ENCODE data around the gene SERINC3. TPM values are rescaled to one million over a fixed set of nuclear protein-coding genes. Genes with fewer than 3 reads are reported as not detected.

SERINC3 gene
- total and polyA plus RNA-seq, 2 of the 13 experiments (the other 11 are each of a cell fraction or from before 2014, with no cell fraction given) = 82.0 to 226 TPM

- TF ChIP-seq ZNF513 (CRISPR knock-in tag; conservative IDR thresholded peaks at IDR 0.05) = peak; percentile 94
- no peak; the same call in 1 of the 2 replicates for TF ChIP-seq KMT2A (CRISPR knock-in tag; IDR thresholded peaks at IDR 0.05)
- TF ChIP-seq EEA1 (CRISPR knock-in tag; IDR thresholded peaks at IDR 0.05; ENCODE audit: borderline replicate concordance) = peak; percentile 88; the same call in 1 of the 2 replicates
- peak; percentile 92 for TF ChIP-seq IKZF4 (CRISPR knock-in tag; IDR thresholded peaks at IDR 0.05; ENCODE audit: borderline replicate concordance, low read depth, not compliant biosample characterization)
- peak; percentile 89 for TF ChIP-seq MED1 (CRISPR knock-in tag; IDR thresholded peaks at IDR 0.05)
- TF ChIP-seq, protein P1, sequence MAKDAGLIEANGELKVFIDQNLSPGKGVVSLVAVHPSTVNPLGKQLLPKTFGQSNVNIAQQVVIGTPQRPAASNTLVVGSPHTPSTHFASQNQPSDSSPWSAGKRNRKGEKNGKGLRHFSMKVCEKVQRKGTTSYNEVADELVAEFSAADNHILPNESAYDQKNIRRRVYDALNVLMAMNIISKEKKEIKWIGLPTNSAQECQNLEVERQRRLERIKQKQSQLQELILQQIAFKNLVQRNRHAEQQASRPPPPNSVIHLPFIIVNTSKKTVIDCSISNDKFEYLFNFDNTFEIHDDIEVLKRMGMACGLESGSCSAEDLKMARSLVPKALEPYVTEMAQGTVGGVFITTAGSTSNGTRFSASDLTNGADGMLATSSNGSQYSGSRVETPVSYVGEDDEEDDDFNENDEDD (CRISPR knock-in tag; IDR thresholded peaks at IDR 0.05; ENCODE audit: borderline replicate concordance) = 0 out of 2 replicates have a peak, but pooled peaks have one; percentile 65
- TF ChIP-seq FLYWCH1 (CRISPR knock-in tag; IDR thresholded peaks at IDR 0.05) = 0 out of 2 replicates have a peak, but pooled peaks have one; percentile 25
- TF ChIP-seq, protein P2, sequence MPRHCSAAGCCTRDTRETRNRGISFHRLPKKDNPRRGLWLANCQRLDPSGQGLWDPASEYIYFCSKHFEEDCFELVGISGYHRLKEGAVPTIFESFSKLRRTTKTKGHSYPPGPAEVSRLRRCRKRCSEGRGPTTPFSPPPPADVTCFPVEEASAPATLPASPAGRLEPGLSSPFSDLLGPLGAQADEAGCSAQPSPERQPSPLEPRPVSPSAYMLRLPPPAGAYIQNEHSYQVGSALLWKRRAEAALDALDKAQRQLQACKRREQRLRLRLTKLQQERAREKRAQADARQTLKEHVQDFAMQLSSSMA (CRISPR knock-in tag; IDR thresholded peaks at IDR 0.05) = peak; percentile 65
- TF ChIP-seq KLF15 (CRISPR knock-in tag; IDR thresholded peaks at IDR 0.05; ENCODE audit: borderline replicate concordance) = peak; percentile 91; the same call in 1 of the 2 replicates
- TF ChIP-seq ZNF766 (CRISPR knock-in tag; IDR thresholded peaks at IDR 0.05; ENCODE audit: borderline replicate concordance) = peak; percentile 95
- TF ChIP-seq ZBTB1 (CRISPR knock-in tag; IDR thresholded peaks at IDR 0.05; ENCODE audit: borderline replicate concordance) = peak; percentile 89; the same call in 1 of the 2 replicates
- TF ChIP-seq MEIS1 (CRISPR knock-in tag; IDR thresholded peaks at IDR 0.05; ENCODE audit: borderline replicate concordance) = peak; percentile 90; the same call in 1 of the 2 replicates
- no peak for TF ChIP-seq CCAR2 (optimal IDR thresholded peaks at IDR 0.05; ENCODE audit: low read depth, low read length)
- TF ChIP-seq DNMT1 (CRISPR knock-in tag; IDR thresholded peaks at IDR 0.05) = peak; percentile 83; the same call in 1 of the 2 replicates
- TF ChIP-seq ZFP41 (CRISPR knock-in tag; IDR thresholded peaks at IDR 0.05; ENCODE audit: borderline replicate concordance) = peak; percentile 75; the same call in 1 of the 2 replicates
- TF ChIP-seq NFKB2 (CRISPR knock-in tag; IDR thresholded peaks at IDR 0.05; ENCODE audit: borderline replicate concordance) = peak; percentile 99
- peak; percentile 83; the same call in 1 of the 2 replicates for TF ChIP-seq ZNF710 (CRISPR knock-in tag; IDR thresholded peaks at IDR 0.05; ENCODE audit: borderline replicate concordance)
- peak; percentile 95 for TF ChIP-seq ZBTB38 (CRISPR knock-in tag; IDR thresholded peaks at IDR 0.05)
- no peak for TF ChIP-seq GATA4 (IDR thresholded peaks at IDR 0.05; ENCODE audit: borderline replicate concordance, low read depth)
Observed at GRCh38 chr20:44521484-44522481, at the start of gene SERINC3 (continued).
